SK-N-SH (cell line): ENCODE results near the gene PLG. TPM values are rescaled to one million over a fixed set of nuclear protein-coding genes. Genes with fewer than 3 reads are reported as not detected.

ENCODE experiments used
- CTCF ChIA-PET: fragments of 300-600, 350-600 bp; formaldehyde crosslinking; extraction: SDS; loops from one replicate; lab custom pipeline; 2021; lab: Yijun Ruan, JAX
- POLR2A ChIA-PET: fragments of 350-600 bp; sonication (Branson Sonifier 250); formaldehyde crosslinking; extraction: SDS; loops from one replicate; lab custom pipeline; 2020; ENCODE audit warnings: antibody characterized with exemption, inconsistent platforms; lab: Yijun Ruan, JAX
- DNase-seq: peaks from one replicate; pipeline ENCODE4 v3.0.0; 2012
- H2AFZ ChIP-seq: fragments of 200-600 bp; sonication (generic); 2 replicates; pipeline ENCODE4 v1.8.1; 2016; ENCODE audit warnings: antibody characterized with exemption, mild to moderate bottlenecking, low read depth
- H3F3A ChIP-seq: fragments of 200-600 bp; sonication (generic); replicated peaks from 2 replicates; pipeline ENCODE3; 2016; ENCODE audit warnings: antibody characterized with exemption, mild to moderate bottlenecking; ENCODE audit not compliant: insufficient read depth
- H3K27ac ChIP-seq, 2 experiments: fragments of 200-500 bp in 1 of 2; fragments of 200-600 bp in 1 of 2; sonication (Bioruptor generic) in 1 of 2; sonication (generic), shearing (Covaris generic) in 1 of 2; 2 replicates each; pipeline versions ENCODE4 v1.5.1 to v1.6.1; 2014 to 2016; ENCODE audit warnings: low read depth in 2 of 2, inconsistent platforms in 1 of 2, low read length in 1 of 2, mild to moderate bottlenecking in 1 of 2, mixed read lengths in 1 of 2
- H3K27me3 ChIP-seq: fragments of 200-600 bp; sonication (generic), shearing (Covaris generic); 2 replicates; pipeline ENCODE4 v1.6.1; 2016; ENCODE audit warnings: mixed run types; ENCODE audit not compliant: insufficient read depth
- H3K36me3 ChIP-seq, 2 experiments: fragments of 200-500 bp in 1 of 2; fragments of 200-600 bp in 1 of 2; sonication (Bioruptor generic) in 1 of 2; sonication (generic) in 1 of 2; replicated peaks in 1 of 2; 2 replicates each; pipeline versions ENCODE3 to v1.5.1; 2014 to 2016; ENCODE audit warnings: low read length in 1 of 2, mild to moderate bottlenecking in 1 of 2; ENCODE audit not compliant: insufficient read depth in 2 of 2, control insufficient read depth in 1 of 2
- H3K4me1 ChIP-seq, 2 experiments: fragments of 200-500 bp in 1 of 2; fragments of 200-600 bp in 1 of 2; sonication (Bioruptor generic) in 1 of 2; sonication (generic), shearing (Covaris generic) in 1 of 2; 2 replicates each; pipeline versions ENCODE4 v1.5.1 to v1.6.1; 2014 to 2016; ENCODE audit warnings: low read depth in 1 of 2, low read length in 1 of 2, mixed run types in 1 of 2; ENCODE audit not compliant: insufficient read depth in 2 of 2, control insufficient read depth in 1 of 2
- H3K4me2 ChIP-seq: fragments of 200-600 bp; sonication (generic), shearing (Covaris generic); 2 replicates; pipeline ENCODE4 v1.6.1; 2017; ENCODE audit warnings: mixed run types
- H3K4me3 ChIP-seq, 2 experiments: fragments of 200-500 bp in 1 of 2; fragments of 200-600 bp in 1 of 2; sonication (Bioruptor generic) in 1 of 2; sonication (generic), shearing (Covaris generic) in 1 of 2; 2 replicates each; pipeline versions ENCODE4 v1.5.1 to v1.8.1; 2014 to 2016; ENCODE audit warnings: low read depth in 2 of 2, inconsistent platforms in 1 of 2, low read length in 1 of 2, mild to moderate bottlenecking in 1 of 2, mixed read lengths in 1 of 2, moderate library complexity in 1 of 2
- H3K79me2 ChIP-seq: fragments of 200-600 bp; sonication (generic); 2 replicates; pipeline ENCODE4 v1.8.1; 2017; ENCODE audit warnings: mild to moderate bottlenecking; ENCODE audit not compliant: insufficient read depth
- H3K9ac ChIP-seq: fragments of 200-600 bp; sonication (generic); 2 replicates; pipeline ENCODE4 v1.6.1; 2017; ENCODE audit warnings: mixed run types
- H3K9me2 ChIP-seq: fragments of 200-600 bp; sonication (generic); 2 replicates; pipeline ENCODE4 v1.6.1; 2017; ENCODE audit warnings: mixed run types
- H3K9me3 ChIP-seq: fragments of 200-600 bp; sonication (generic); 2 replicates; pipeline ENCODE4 v1.6.1; 2017; ENCODE audit warnings: mixed run types, mild to moderate bottlenecking, moderate library complexity
- H4K20me1 ChIP-seq: fragments of 200-600 bp; sonication (generic); 2 replicates; pipeline ENCODE4 v1.6.1; 2017; ENCODE audit warnings: mild to moderate bottlenecking, mixed run types; ENCODE audit not compliant: insufficient read depth
- CHD2 ChIP-seq: fragments of 150-350 bp; IDR thresholded peaks from 2 replicates; pipeline ENCODE4 v1.6.1; 2018; ENCODE audit warnings: low read length; ENCODE audit not compliant: partially characterized antibody
- CTCF ChIP-seq: fragments of 200-600 bp; sonication (generic); IDR thresholded peaks from 2 replicates; pipeline ENCODE4 v1.6.1; 2017; ENCODE audit warnings: antibody characterized with exemption, mild to moderate bottlenecking, moderate library complexity
- FOSL2 ChIP-seq: IDR thresholded peaks from 2 replicates; pipeline ENCODE4 v1.4.0; 2012; ENCODE audit warnings: low read depth, mild to moderate bottlenecking, moderate library complexity, borderline replicate concordance
- FOXJ3 ChIP-seq: sonication (generic); formaldehyde crosslinking; IDR thresholded peaks from 2 replicates; pipeline ENCODE4 v1.5.1; 2020; ENCODE audit warnings: mild to moderate bottlenecking, missing genetic modification reagents
- GATA2 ChIP-seq: sonication (generic); formaldehyde crosslinking; IDR thresholded peaks from 2 replicates; pipeline ENCODE4 v1.5.0; 2020; ENCODE audit warnings: mild to moderate bottlenecking, missing genetic modification reagents
- IRF3 ChIP-seq: fragments of 150-350 bp; IDR thresholded peaks from 2 replicates; pipeline ENCODE4 v1.6.1; 2016; ENCODE audit warnings: mild to moderate bottlenecking, low read depth, low read length
- MAX ChIP-seq: IDR thresholded peaks from 2 replicates; pipeline ENCODE4 v1.4.0; 2012; ENCODE audit warnings: low read depth
- MEF2A ChIP-seq: IDR thresholded peaks from 2 replicates; pipeline ENCODE4 v1.4.0; 2012; ENCODE audit warnings: low read depth, borderline replicate concordance
- MXI1 ChIP-seq: IDR thresholded peaks from 2 replicates; pipeline ENCODE4 v1.6.1; 2012; ENCODE audit warnings: mild to moderate bottlenecking, low read depth, low read length, improper control_type of control experiment
- PBX3 ChIP-seq: IDR thresholded peaks from 2 replicates; pipeline ENCODE4; 2012
- POLR2AphosphoS5 ChIP-seq: IDR thresholded peaks from 2 replicates; pipeline ENCODE4 v1.6.1; 2012; ENCODE audit warnings: low read depth, low read length
- RFX5 ChIP-seq: IDR thresholded peaks from 2 replicates; pipeline ENCODE4 v1.6.1; 2012; ENCODE audit warnings: mild to moderate bottlenecking, improper control_type of control experiment, low read length
- RXRA ChIP-seq: IDR thresholded peaks from 2 replicates; pipeline ENCODE4 v1.4.0; 2012; ENCODE audit warnings: low read depth, mild to moderate bottlenecking, borderline replicate concordance
- SIN3A ChIP-seq: IDR thresholded peaks from 2 replicates; pipeline ENCODE4 v1.6.1; 2012; ENCODE audit warnings: low read depth, mild to moderate bottlenecking, low read length, moderate library complexity, borderline replicate concordance
- TAF1 ChIP-seq: IDR thresholded peaks from 2 replicates; pipeline ENCODE4 v1.6.1; 2012; ENCODE audit warnings: low read depth, mild to moderate bottlenecking, low read length, moderate library complexity, borderline replicate concordance
- USF2 ChIP-seq: fragments of 150-350 bp; IDR thresholded peaks from 2 replicates; pipeline ENCODE4 v1.6.1; 2017; ENCODE audit warnings: antibody characterized with exemption, low read length, low read depth, borderline replicate concordance
- ZBTB33 ChIP-seq: IDR thresholded peaks from 2 replicates; pipeline ENCODE4 v1.4.0; 2012; ENCODE audit warnings: low read depth, borderline replicate concordance
- WGBS: methylation state at CpG from one replicate; pipeline ENCODE4 v1.1.6; 2017; ENCODE audit warnings: low lambda C conversion rate; 5-methylcytosine and 5-hydroxymethylcytosine counted together
- polyA plus RNA-seq, 3 experiments: library from polyadenylated mRNA; depleted of rRNA; stranded (reverse); fragments of >200 nt; gene quantifications; 2 replicates each; pipeline ENCODE4 v1.2.3, GENCODE V29; 2012

Gene PLG
- polyA plus RNA-seq, 1 of the 3 experiments (the other 2 are of a cell fraction), result not detected

- no peak for TF ChIP-seq RXRA
- no peak for TF ChIP-seq PBX3
- TF ChIP-seq MXI1, result no peak
- TF ChIP-seq SIN3A, result no peak
- TF ChIP-seq, all 33 proteins: peak for 0
Measured at GRCh38 chr6:160734627-160735026, 32.6 kb downstream of the PLG start (continued).

- 5% methylated on average over 3 of the region's 3 CpGs for WGBS
- Histone ChIP-seq H3K4me2 (no peak overlapping the region), H3K79me2 (no peaks in the 10 kb centered on the region), H3K4me1 (no peaks in the 10 kb centered on the region), H3F3A (no peaks in the 10 kb centered on the region), H3K27me3 (peaks cover 7% of the 10 kb centered on the region; the same call in 1 of the 2 replicates), H4K20me1 (no peaks in the 10 kb centered on the region), H2AFZ (no peak overlapping the region), H3K4me3 (no peak overlapping the region), H3K9me2 (no peaks in the 10 kb centered on the region), H3K27ac (no peak overlapping the region), H3K36me3 (no peaks in the 10 kb centered on the region), H3K9me3 (no peaks in the 10 kb centered on the region), H3K9ac (no peak overlapping the region)
- ChIA-PET CTCF (interaction anchor here (4.0 kb wide), 1 partner anchor 638 kb away, joined by 31 read pairs; no protein-coding TSS in a partner anchor), POLR2A (no interaction called here)
- DNase-seq, result no peak
- TF ChIP-seq SIN3A (no peak), FOXJ3 (CRISPR knock-in tag) (no peak), POLR2AphosphoS5 (no peak), MEF2A (no peak), RFX5 (no peak), GATA2 (CRISPR knock-in tag) (no peak), USF2 (no peak), ZBTB33 (no peak)
Measured at GRCh38 chr6:160735523-160735922, 33.5 kb downstream of the PLG start.

GRCh38 chr6:160737934-160738333 is 35.9 kb downstream of the PLG start:
- Histone ChIP-seq H2AFZ (no peak overlapping the region), H3F3A (no peaks in the 10 kb centered on the region), H3K36me3 (no peaks in the 10 kb centered on the region), H3K9me2 (no peaks in the 10 kb centered on the region), H3K27me3 (peaks cover 7% of the 10 kb centered on the region; the same call in 1 of the 2 replicates), H3K4me1 (no peaks in the 10 kb centered on the region), H3K4me2 (no peak overlapping the region), H3K4me3 (no peak overlapping the region), H4K20me1 (no peaks in the 10 kb centered on the region), H3K27ac (no peak overlapping the region), H3K9ac (no peak overlapping the region), H3K79me2 (no peaks in the 10 kb centered on the region), H3K9me3 (no peaks in the 10 kb centered on the region)
- WGBS, result 27% methylated on average over 5 of the region's 5 CpGs
- ChIA-PET CTCF (interaction anchor here (0.8 to 1.0 kb wide), 2 partner anchors 26 to 29 kb away, joined by 3 read pairs; no protein-coding TSS in a partner anchor), POLR2A (no interaction called here)
- no peak for DNase-seq
- TF ChIP-seq IRF3, result no peak
- no peak for TF ChIP-seq CTCF
- TF ChIP-seq PBX3, result no peak
- no peak for TF ChIP-seq MAX
- TF ChIP-seq FOSL2, result no peak
- no peak for TF ChIP-seq TAF1
- no peak for TF ChIP-seq POLR2AphosphoS5
- TF ChIP-seq CHD2, result no peak
